ENCODE data around the gene CSF2.

CSF2 gene

DNA sequence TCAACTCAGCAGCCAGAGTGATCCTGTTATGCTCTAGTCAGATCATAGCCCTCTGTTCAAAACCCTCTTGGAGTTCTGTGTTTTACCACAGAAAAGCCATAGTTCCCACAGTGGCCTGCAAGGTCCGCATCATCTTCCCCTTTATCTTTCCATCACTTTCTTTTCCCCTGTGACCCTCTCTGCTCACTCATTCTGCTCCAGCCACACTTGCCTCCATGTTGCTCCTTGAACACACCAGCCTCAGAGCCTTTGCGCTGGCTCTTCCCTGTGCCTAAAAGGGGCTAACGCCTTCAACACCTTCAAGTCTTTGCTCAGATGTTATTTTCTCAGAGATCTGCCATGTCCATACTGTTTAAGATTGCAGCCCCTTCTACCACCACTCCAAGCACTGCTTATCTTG, 26.3 kb downstream of the CSF2 start:
- in situ Hi-C loops (cut with MboI; ENCODE audit: low pct_unique_long_range_greater_than_20kb, low sequenced_read_pairs, unreplicated experiment): no loop called here
- DNase-seq (ENCODE audit: low spot score): no peak
- no peak for TF ChIP-seq CTCF (IDR thresholded peaks at IDR 0.05; ENCODE audit: extremely low read depth, insufficient read depth, missing control alignments)

DNA sequence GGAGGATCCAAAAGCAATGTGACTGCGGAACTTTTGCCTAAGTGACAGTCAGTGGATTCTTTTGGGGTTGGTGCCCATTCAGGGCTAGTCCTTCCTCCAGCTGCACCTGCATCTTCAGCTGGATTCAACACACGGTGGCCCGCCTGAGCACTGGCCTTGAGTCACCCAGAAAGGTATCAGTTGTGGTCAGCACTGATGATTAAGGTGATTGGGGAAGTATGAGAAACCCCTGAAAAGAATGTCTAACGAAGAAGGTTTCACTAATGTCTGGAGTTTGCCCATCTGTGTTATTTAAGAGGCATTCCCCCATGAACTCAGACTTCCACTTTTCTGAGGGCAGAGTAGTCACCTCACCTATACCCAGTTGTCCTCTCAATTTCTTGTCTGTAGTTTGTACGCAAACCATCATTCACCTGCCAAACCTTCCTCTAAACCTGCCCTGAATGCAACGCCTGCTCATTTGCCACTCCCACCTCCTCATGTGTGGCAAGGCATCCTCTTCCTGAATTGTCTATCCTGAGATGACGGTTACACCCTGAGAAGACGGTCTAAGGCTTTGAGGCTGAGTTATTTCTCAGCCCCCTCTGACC, 27.2 kb downstream of the CSF2 start:
- TF ChIP-seq CTCF (IDR thresholded peaks at IDR 0.05; ENCODE audit: extremely low read depth, insufficient read depth, missing control alignments): no peak
- DNase-seq (ENCODE audit: low spot score): peak; percentile 42
- in situ Hi-C loops (cut with MboI; ENCODE audit: low pct_unique_long_range_greater_than_20kb, low sequenced_read_pairs, unreplicated experiment): no loop called here

DNA sequence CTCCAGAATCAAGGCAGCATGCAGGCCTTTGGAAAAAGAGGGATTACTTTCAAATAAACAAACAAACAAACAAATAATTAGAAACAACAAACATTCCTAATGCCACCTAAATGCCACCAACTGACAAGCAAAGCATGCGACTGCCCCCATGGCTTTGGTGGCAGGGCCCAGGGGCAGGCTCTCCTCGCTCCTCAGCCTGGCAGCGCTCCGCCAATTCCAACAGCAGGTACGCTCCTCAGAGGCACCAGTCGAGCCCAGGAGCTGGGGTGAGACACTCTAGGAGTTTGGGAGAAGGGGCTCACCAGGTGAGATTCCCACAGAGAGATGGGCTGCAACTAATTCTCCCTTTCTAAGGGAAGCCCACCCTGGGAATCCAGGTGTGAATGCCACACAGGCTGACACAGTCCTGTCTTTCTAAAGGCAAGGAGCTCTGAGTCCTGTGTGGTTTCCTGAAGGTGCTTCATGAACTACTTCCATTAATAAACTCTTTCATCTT, 27.8 kb downstream of the CSF2 start:
- in situ Hi-C loops (cut with MboI; ENCODE audit: low pct_unique_long_range_greater_than_20kb, low sequenced_read_pairs, unreplicated experiment): no loop called here
- no peak for DNase-seq (ENCODE audit: low spot score)

GRCh38 chr5:132102101-132102701, 28.6 kb downstream of the CSF2 start:
- in situ Hi-C loops (cut with MboI; ENCODE audit: low pct_unique_long_range_greater_than_20kb, low sequenced_read_pairs, unreplicated experiment): no loop called here
- TF ChIP-seq CTCF (IDR thresholded peaks at IDR 0.05; ENCODE audit: extremely low read depth, insufficient read depth, missing control alignments): no peak
- DNase-seq (ENCODE audit: low spot score): no peak

More for the DNA sequence above, 27.8 kb downstream of the CSF2 start:
- TF ChIP-seq CTCF (IDR thresholded peaks at IDR 0.05; ENCODE audit: extremely low read depth, insufficient read depth, missing control alignments): no peak

- DNase-seq (ENCODE audit: low spot score): no peak
- no peak for TF ChIP-seq CTCF (IDR thresholded peaks at IDR 0.05; ENCODE audit: extremely low read depth, insufficient read depth, missing control alignments)
- in situ Hi-C loops (cut with MboI; ENCODE audit: low pct_unique_long_range_greater_than_20kb, low sequenced_read_pairs, unreplicated experiment): no loop called here
These were observed 29.3 kb downstream of the CSF2 start for GRCh38 chr5:132102944-132103331.

DNA sequence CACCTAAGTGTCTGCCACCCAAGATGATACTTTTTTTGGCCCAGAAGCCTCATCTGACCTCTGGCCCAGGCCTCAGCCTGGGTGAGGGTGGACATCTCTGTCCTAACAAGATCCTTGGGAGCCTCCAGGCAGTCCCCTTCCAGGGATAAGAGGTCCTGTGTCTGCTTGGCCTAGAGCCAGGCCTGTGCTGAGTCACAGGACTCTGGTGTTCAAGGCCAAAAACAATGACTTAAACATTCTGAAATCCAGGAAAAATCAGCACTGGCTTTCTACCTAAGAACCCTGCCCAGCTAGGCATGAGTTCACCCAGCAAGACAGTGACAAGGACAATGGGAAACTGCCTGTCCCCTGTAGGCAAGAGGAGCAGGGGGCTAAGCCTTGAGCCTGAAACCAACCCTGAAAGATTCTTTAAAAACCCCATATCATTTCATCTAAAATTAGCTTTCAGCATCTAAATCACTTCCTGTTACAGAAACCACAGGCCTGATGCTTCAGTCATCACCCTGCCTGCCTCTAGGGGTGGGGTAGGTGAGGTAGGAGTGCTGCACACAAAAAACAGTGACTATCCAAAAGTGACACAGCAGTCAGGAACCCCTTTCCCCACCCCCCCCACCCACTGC, 29.9 kb downstream of the CSF2 start:
- in situ Hi-C loops (cut with MboI; ENCODE audit: low pct_unique_long_range_greater_than_20kb, low sequenced_read_pairs, unreplicated experiment): no loop called here
- peak; percentile 75 for DNase-seq (ENCODE audit: low spot score)

More for the DNA sequence above, 29.9 kb downstream of the CSF2 start:
- peak; percentile 15 for TF ChIP-seq CTCF (IDR thresholded peaks at IDR 0.05; ENCODE audit: extremely low read depth, insufficient read depth, missing control alignments)
